Measurements from ENCODE around the gene SF3B4.

The SF3B4 gene, protein sequence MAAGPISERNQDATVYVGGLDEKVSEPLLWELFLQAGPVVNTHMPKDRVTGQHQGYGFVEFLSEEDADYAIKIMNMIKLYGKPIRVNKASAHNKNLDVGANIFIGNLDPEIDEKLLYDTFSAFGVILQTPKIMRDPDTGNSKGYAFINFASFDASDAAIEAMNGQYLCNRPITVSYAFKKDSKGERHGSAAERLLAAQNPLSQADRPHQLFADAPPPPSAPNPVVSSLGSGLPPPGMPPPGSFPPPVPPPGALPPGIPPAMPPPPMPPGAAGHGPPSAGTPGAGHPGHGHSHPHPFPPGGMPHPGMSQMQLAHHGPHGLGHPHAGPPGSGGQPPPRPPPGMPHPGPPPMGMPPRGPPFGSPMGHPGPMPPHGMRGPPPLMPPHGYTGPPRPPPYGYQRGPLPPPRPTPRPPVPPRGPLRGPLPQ

DNA sequence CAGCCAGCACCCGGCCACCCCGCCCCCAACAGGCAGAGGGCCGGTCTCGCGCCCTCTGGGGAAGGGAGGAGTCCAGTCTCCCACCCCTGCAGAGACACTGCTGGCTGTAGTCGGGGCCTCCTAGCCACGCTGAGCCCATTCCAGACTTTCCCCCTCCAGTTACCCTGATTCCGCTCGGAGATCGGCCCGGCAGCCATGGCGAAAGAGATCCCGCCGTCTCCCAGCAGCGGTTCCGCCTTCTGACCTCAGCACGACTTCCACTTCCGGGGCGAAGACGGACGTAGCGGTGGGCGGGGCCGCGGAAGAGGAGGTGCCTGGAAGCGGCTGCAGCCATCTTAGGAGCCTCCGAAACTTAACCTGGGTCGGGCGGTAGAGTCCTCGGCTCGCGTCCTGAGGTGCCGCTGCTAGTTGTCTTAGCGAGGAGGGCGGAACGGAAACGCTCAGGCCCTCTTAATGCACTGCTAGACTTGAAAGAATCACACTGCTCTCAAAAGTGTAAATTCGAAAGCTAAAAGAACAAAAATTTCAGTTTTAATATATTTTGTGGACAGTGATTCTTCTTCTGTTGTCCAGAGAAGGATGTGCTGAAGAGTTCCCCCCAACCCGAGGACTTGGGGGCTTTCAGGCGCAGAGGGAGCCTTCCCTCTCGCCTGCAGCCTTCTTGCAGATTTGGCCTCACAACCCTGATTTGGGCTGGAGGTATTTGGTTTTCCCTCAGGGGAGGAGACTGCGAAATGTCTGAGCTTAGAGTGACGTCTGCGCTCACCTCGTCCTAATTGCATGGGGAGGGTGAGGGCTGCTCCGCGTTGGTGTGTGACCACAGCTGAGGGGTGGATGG, at the start of gene SF3B4:
Gene SF3B4 (minus strand): TSS at position 241 of the 838 bp plus-strand sequence. CDS start 44 bp downstream, at position 197.
- H3K27me3 ChIP-seq (replicated peaks) = no peaks in the 10 kb centered on the region
- peak within 1 kb of the TSS; percentile 79 for H3K4me3 ChIP-seq (ENCODE audit: low read depth, low read length)
- TF ChIP-seq, protein P1, sequence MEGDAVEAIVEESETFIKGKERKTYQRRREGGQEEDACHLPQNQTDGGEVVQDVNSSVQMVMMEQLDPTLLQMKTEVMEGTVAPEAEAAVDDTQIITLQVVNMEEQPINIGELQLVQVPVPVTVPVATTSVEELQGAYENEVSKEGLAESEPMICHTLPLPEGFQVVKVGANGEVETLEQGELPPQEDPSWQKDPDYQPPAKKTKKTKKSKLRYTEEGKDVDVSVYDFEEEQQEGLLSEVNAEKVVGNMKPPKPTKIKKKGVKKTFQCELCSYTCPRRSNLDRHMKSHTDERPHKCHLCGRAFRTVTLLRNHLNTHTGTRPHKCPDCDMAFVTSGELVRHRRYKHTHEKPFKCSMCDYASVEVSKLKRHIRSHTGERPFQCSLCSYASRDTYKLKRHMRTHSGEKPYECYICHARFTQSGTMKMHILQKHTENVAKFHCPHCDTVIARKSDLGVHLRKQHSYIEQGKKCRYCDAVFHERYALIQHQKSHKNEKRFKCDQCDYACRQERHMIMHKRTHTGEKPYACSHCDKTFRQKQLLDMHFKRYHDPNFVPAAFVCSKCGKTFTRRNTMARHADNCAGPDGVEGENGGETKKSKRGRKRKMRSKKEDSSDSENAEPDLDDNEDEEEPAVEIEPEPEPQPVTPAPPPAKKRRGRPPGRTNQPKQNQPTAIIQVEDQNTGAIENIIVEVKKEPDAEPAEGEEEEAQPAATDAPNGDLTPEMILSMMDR (IDR thresholded peaks at IDR 0.05; ENCODE audit: low read depth, low read length, missing control alignments) = no peak
- in situ Hi-C loops (cut with HindIII; ENCODE audit: low pct_ligation_motif_present, low sequenced_read_pairs) = no loop called here
- peak; percentile 91 for DNase-seq
- H3K27ac ChIP-seq = peak within 1 kb of the TSS; percentile 77
- H3K36me3 ChIP-seq (replicated peaks) = peaks cover 40% of the 10 kb centered on the region

DNA sequence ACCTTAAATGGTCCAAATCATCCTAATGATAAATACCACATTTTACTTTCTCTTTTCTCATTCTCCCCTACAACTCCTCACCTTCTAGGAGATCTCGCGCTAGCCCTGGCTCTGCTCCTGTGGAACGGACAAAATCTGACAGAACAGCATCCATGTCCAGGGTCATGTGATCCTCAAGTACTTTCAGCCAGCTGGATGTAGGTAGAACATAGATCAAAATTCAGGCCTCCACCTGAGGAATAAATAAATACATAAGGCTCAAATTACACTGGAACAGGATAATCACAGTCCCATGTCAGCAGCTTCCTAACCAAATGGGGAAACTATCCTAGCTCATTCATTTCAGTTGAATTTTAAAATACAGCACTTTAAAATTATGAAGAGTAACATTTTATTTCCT, 49.7 kb upstream of the SF3B4 start:
- TF ChIP-seq, protein P1 (IDR thresholded peaks at IDR 0.05; ENCODE audit: low read depth, low read length, missing control alignments) = no peak
- no peak overlapping the region for H3K4me3 ChIP-seq (ENCODE audit: low read depth, low read length)
- DNase-seq = no peak
- in situ Hi-C loops (cut with HindIII; ENCODE audit: low pct_ligation_motif_present, low sequenced_read_pairs) = no loop called here
- H3K27me3 ChIP-seq (replicated peaks) = no peaks in the 10 kb centered on the region
- no peak overlapping the region for H3K27ac ChIP-seq
- H3K36me3 ChIP-seq (replicated peaks) = peaks cover 20% of the 10 kb centered on the region

DNA sequence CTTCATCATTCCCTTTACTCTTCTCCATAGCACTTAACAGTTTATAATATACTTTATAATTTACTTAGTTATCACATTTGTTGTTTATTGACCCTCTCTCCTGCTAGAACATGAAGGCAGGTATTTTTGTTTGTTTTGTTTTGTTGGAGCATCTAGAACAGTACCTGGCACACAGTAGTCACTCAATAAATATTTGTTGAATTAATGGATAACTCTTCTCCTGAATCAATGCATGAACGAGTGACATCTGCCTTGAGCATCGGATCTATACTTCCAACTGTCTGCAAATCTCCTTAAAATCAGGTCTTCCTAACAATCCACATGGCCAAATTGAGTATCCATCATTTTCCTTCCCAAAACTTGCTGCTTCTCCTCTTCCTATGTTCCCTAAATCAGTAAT, 44.9 kb upstream of the SF3B4 start:
- DNase-seq = no peak
- peaks cover 39% of the 10 kb centered on the region for H3K36me3 ChIP-seq (replicated peaks)
- TF ChIP-seq, protein P1 (IDR thresholded peaks at IDR 0.05; ENCODE audit: low read depth, low read length, missing control alignments) = no peak

DNA sequence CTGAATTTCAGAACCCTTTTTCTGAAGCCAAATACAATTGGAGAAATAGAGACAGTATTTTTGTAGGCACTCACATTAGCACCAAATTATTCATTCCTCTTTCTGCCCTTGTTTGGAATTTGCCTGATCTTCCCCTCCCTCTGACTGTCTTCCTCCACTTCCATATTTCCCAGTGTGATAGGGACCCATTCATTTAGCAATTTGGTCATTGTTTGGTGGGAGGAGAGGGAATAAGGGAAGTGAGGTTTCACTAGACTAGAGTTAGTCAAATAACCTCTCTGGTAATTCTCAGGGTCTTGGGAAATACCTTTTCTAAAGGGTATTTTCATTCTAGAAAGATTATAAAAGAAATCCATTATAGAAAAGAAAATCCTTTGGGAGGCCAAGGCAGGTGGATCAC, 40.0 kb upstream of the SF3B4 start:
- TF ChIP-seq, protein P1 (IDR thresholded peaks at IDR 0.05; ENCODE audit: low read depth, low read length, missing control alignments) = no peak
- Histone ChIP-seq H3K27ac (no peak overlapping the region), H3K27me3 (replicated peaks) (no peaks in the 10 kb centered on the region), H3K4me3 (ENCODE audit: low read depth, low read length) (no peak overlapping the region), H3K36me3 (replicated peaks) (peaks cover 55% of the 10 kb centered on the region)
- no peak for DNase-seq
- in situ Hi-C loops (cut with HindIII; ENCODE audit: low pct_ligation_motif_present, low sequenced_read_pairs) = no loop called here

More for the DNA sequence above, 44.9 kb upstream of the SF3B4 start:
- Histone ChIP-seq H3K27me3 (replicated peaks) (no peaks in the 10 kb centered on the region), H3K4me3 (ENCODE audit: low read depth, low read length) (no peak overlapping the region), H3K27ac (no peak overlapping the region)
- in situ Hi-C loops (cut with HindIII; ENCODE audit: low pct_ligation_motif_present, low sequenced_read_pairs) = no loop called here

DNA sequence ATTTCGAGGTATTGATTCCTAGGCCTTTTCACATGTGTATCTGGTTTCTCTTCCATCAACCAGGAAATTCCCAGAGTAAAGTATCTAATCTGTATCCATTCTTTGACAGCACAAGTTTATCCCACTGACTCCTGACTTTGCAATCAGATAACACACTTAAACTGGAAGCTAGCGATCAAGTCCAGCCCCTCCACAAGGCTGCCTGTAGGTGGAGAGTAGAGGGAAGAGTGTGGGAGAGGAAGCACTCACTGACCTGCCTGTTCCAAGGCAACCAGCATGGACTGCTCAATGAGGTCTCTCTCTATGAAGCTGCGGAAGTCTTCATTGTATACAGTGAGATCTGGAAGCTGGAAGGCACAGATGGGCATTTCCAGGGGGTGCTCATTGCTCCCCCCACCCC, 39.4 kb upstream of the SF3B4 start:
- in situ Hi-C loops (cut with HindIII; ENCODE audit: low pct_ligation_motif_present, low sequenced_read_pairs) = no loop called here
- Histone ChIP-seq H3K36me3 (replicated peaks) (peaks cover 51% of the 10 kb centered on the region), H3K4me3 (ENCODE audit: low read depth, low read length) (no peak overlapping the region), H3K27ac (no peak overlapping the region), H3K27me3 (replicated peaks) (no peaks in the 10 kb centered on the region)
- DNase-seq = no peak
- TF ChIP-seq, protein P1 (IDR thresholded peaks at IDR 0.05; ENCODE audit: low read depth, low read length, missing control alignments) = no peak
